H4 (cell line): ENCODE results near the gene GNAT1. TPM values are rescaled to one million over a fixed set of nuclear protein-coding genes. Genes with fewer than 3 reads are reported as not detected.
"Not testable (repeated sequence)": the region's sequence is repeated elsewhere in the genome, so short reads cannot be mapped to it uniquely, and the experiment has no call there.

ENCODE experiments used
- DNase-seq: peaks from one replicate; pipeline ENCODE4 v3.0.0-alpha.2; 2015; ENCODE audit warnings: low spot score
- total RNA-seq: library from RNA; depleted of rRNA; stranded (reverse); fragments of >200 nt; shearing (Covaris generic); gene quantifications from 2 replicates; pipeline ENCODE4 v1.2.3, GENCODE V29; 2014

The GNAT1 gene
- total RNA-seq, 1 experiment from 2014 or later, result not detected

GRCh38 chr3:50221411-50222168 is 30.2 kb downstream of the GNAT1 start:
- no peak for DNase-seq

GRCh38 chr3:50222169-50222528 is 30.7 kb downstream of the GNAT1 start:
- no peak for DNase-seq

GRCh38 chr3:50224639-50225038 is 33.2 kb downstream of the GNAT1 start:
- no peak for DNase-seq

DNA sequence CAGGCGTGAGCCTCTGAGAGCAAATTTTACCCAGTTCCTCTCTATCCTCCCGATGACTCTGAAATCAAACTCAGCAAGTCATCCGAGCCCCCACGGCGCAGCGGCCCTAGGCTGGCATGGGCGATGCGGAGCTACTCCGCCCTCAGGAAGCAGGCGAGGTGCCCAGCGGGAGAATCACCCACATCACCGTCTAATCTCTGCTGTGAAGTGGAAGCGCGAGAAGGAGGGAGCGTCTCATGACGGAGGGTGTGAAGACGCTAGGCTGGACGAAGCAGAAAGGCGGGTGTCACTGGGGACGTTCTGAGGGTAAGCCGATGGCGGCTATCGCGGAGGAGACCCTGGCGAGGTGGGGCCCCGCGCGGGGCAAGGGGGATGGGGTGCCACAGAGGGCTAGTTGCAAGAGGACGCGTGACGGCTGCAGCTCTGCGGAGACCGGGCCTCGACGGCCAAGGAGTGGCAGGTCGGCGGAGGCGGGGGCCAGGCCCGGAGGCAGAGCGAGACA is 35.5 kb downstream of the GNAT1 start:
- no peak for DNase-seq

- peak; percentile 72 for DNase-seq
Measured at GRCh38 chr3:50227390-50228183, 36.2 kb downstream of the GNAT1 start.

GRCh38 chr3:50228184-50228763 is 36.9 kb downstream of the GNAT1 start:
- DNase-seq, result not testable (repeated sequence)

DNA sequence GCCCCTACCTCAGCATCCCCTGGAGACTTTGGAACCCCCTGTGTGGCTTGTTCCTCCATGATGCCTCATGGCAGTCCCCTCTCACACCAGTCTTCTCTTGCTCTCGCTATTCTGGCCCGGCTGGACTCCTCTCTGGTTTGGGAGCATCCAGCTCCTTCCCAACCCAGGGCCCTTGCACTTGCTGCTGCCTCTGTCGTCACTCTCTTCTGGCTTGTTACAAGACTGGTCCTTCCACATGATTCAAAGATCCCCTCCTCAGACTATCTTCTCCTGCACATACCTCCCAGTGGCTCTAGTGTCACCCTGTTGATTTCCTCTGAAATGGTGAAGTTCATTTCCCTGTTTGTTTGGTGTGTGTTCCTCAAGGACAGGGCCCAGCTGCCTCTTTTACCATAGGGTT is 38.1 kb downstream of the GNAT1 start:
- DNase-seq, result no peak

DNA sequence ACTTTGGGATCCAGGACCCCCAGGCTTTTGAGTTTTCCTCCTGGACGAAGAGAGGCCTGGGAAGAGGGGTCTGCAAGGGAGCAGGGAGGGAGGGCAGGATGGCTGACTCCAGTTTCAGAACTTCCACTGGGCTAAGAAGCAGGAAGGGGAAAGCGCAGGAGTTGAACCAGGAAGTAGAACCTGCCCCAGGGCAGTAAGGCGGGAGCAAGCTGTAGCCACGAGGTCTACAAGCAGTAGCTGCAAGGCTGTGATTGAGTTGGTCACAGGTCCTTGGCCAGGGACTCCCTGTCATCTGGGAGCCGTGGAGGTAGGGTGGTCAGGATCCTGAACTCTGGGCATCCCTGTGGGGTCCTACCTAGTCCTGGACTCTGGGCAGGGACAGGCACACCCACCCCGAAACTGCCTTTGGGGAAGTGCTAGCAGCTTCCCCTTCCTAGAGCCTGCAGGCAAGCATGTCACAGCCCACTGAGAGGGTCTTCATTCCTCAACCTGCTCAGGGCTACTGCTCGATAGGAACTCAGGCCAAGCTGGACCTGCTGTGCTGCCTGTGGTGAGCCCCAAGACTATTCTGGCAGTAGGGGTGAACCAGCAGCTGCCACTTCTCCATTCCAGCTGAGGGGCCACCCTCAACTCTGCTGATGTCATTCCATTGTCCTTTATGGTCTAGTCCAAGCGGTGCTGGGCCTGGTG is 38.8 kb downstream of the GNAT1 start:
- no peak for DNase-seq

DNA sequence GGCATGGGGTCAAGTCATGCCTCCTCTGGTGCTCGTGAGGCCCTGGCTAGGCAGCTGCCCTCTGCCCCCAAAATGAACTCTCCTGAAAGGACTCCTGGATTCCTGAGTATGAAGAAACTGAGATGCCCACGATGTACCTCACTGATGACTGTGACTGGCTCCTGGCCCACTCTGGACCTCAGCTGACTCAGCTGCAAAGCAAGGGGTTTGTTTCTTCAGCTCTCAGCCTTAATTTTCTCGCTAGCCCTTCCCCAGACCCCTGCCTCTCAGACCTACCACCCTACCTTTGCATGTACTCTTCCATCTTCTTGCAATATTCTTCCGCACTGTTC is 39.4 kb downstream of the GNAT1 start:
- no peak for DNase-seq

DNA sequence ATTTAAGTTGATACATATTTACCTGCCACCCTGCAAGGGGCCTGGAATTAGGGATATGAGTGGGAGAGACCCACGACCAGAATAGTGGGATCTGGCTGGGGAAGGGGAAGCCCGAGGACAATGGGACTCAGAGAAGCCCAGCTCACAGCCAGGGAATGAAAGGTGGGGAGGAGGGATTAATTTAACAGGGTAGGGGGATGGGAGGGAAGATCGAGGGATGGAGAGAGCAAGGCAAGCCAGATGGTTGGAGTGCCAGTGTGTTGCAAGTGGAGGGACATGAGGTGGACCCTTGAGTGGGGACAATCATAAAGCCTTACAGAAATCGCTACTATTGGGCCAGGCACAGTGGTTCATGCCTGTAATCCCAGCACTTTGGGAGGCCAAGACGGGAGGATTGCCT is 40.2 kb downstream of the GNAT1 start:
- DNase-seq, result no peak

- no peak for DNase-seq
Measured at GRCh38 chr3:50232303-50232702, 40.9 kb downstream of the GNAT1 start.

DNA sequence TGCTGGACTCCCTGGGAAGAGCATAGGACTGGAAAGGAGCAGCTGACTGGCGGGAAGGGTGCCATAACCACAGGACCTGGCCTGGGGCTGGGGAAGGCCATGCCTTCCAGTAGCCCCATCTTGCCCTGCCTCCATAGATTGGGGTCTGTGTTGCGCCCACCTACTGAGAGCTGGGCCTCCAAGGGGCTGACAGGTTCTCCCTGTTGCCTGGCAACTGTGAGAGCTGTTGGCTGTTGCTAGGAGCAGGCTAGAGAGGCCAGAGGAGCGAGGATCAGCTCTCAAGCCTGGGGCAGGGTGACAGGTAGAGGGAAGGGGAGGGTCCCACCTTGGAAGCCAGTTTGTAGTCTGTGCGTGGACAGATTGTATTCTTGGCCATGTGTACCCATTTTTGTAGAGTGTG is 41.8 kb downstream of the GNAT1 start:
- DNase-seq, result no peak

- peak; percentile 84 for DNase-seq
Measured at GRCh38 chr3:50235716-50236483, 44.5 kb downstream of the GNAT1 start, which contains the start of gene GNAI2. GNAI2 (plus strand) TSS chr3:50236204; CDS start chr3:50236336, 132 bp downstream.

GRCh38 chr3:50236484-50237132 is 45.2 kb downstream of the GNAT1 start:
- DNase-seq, result no peak

DNA sequence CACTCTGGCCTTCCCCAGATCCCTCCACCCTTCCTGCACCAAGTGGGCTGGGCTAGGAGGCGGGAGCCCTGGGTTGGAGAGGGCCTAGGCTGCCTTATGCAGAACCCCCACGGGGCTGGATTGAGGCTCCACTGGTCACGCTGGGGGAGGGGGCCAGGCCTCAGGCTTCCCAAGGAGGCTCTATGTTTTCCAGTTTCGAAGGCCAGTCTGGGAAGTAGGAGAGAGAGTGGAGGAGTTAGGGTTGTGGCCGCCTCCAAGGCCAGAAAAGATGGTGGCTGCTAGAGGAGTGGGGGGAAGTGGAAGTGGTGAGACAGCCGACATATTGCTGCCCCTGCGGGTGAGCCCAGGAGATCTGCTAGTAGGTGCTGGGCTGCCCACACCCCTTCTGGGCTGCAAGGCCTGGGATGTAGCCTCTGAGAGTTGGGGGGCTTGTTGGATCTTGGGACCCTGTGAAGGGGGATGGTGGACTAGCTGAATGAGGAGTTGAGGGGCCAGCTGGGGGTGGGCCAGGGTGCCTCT is 45.8 kb downstream of the GNAT1 start:
- no peak for DNase-seq

DNA sequence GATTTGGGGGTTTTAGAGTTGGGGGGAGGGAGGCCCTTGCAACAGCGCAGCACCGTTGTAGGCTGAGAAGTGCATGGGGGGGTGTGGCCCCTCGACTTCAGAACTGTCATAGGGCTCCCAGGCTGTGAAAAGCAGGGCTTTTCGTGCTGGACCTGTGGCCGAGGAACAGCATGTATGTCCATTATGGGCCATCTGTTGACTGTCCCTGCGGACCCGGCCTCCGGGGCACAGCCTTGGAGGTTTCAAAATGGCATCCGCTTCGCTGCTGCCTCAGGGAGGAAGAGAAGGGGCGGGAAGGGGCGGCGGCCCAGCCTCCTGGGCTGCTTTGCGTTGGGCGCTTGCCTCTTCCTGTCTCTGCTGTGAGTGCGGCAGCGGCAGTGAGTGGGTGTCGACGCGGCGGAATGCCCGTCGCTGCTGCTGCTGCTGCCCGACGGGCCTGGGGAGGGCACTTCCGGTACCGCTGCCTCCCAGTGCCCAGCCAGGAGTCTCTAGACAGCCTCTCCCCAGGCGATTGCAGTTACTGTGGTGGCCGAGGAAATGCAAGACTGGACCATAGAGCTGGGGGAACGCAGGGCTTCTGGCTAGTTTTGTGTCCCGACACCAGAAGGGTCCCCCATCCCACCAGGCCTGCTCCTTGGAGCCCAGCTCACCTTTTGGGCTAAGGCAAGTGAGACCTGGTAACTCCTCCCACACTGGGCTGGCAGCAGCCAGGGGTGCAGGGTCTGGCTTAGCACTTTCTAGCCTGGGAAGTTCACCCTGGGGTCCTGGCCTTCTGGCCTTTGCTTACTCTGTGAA is 46.5 kb downstream of the GNAT1 start:
- peak; percentile 83 for DNase-seq

DNA sequence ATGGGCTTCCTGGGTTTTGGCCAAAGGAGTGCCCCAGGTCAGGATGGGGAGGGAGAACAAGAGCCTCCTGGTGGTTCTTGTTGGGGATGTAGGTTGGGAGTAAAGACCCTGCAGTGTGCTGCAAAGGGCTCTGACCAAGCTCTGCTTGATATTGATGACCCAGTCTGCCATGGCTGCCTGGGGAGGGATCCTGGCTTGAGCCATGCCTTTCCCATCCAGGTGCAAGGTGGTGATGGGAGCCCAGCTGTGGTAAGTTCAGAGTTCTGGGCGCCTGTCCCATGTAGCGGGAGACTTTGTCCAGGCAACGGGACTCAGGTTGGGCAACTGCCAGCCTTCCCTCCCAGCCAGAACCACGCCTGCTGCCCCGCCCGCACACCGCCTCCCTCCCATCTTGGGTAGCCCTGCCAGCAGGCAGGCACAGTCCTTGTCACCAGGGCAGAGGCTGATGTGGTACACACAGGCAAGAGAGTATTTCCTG is 47.2 kb downstream of the GNAT1 start:
- DNase-seq, result peak; percentile 74

GRCh38 chr3:50239649-50240048 is 48.2 kb downstream of the GNAT1 start:
- no peak for DNase-seq

GRCh38 chr3:50241163-50241562 is 49.8 kb downstream of the GNAT1 start:
- no peak for DNase-seq
